ENCODE data around the gene TMEM238L. TPM values are rescaled to one million over a fixed set of nuclear protein-coding genes. Genes with fewer than 3 reads are reported as not detected.

TMEM238L gene
- total and polyA plus RNA-seq, 2 of the 8 experiments (the other 6 are each of a cell fraction or from before 2014, with no cell fraction given), result not detected

DNA sequence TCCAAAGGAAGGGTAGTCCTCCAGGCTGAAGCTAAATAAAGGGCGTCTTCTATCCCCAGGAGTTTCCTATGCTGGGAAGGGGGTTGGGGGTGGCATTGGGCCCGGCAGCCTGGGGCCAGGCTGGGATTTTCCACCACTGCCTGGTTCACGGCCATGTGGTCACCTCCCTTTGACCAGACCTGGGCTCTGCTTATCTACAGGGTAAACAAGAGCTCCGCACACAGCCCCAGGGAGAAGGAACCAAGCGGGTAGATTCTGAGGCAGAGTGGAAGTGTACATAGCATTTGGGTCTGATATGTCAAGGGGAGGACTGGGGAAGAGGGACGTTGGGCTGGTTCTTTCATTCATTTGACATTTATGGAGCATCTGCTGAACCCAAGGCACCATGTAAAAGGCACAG, 46.8 kb downstream of the TMEM238L start (continued):
- TF ChIP-seq NRF1 (IDR thresholded peaks at IDR 0.05; ENCODE audit: low read depth, low read length), result no peak
- TF ChIP-seq SP1 (IDR thresholded peaks at IDR 0.05; ENCODE audit: low read depth, low read length), result no peak
